HG02852 (cell line): ENCODE results near the gene VAMP7.
"Not testable (repeated sequence)": the region's sequence is repeated elsewhere in the genome, so short reads cannot be mapped to it uniquely, and the experiment has no call there.

ENCODE experiments used
- ATAC-seq: cut with Tn5 transposase; IDR thresholded peaks from one replicate; pipeline ENCODE4 v1.9.1; 2021; ENCODE audit warnings: mild to moderate bottlenecking, moderate library complexity; ENCODE audit not compliant: unreplicated experiment

The VAMP7 gene

DNA sequence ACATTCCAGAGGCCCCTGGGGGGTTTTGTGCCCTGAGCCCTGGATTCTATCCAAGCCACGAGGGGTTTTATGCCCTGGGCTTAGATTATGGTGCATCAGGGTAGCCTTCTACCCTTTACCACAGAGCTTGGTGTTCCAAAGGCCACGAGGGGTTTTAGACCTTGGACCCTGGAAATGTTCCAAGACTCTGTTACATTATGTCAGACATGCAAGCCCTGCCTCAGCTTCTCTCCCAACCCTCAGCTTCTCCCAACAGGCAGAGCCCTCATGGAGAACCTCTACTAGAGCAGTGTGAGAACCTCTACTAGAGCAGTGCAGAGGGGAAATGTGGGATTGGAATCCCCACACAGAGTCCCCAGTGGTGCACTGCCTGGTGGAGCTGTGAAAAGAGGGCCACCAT is 105.8 kb downstream of the VAMP7 start:
- not testable (repeated sequence) for ATAC-seq

DNA sequence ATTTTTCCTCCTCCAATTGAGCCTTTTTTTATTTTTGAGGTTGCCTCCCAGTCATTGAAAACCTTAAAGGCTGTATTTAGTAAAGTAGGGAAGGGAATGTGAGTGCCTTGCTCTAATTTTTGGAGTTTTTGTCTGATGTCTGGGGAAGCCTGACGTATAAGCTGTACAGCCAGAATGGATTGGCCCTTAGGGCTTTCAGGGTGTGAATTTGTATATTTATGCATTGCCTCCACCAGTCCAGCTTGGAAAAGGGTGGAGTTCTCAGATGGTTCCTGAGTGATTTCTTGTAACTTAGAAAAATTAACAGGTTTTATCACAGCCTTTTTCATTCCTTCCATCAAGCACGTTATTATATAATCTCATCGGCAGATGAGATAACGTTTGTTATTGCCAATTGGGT is 107.7 kb downstream of the VAMP7 start:
- ATAC-seq, result no peak
